ENCODE data around the gene CDK17. TPM values are rescaled to one million over a fixed set of nuclear protein-coding genes. Genes with fewer than 3 reads are reported as not detected.
"Not testable (repeated sequence)": the region's sequence is repeated elsewhere in the genome, so short reads cannot be mapped to it uniquely, and the experiment has no call there.

The CDK17 gene
- total RNA-seq, 2 donors from 2014 or later: 36.2 to 39.9 TPM

GRCh38 chr12:96344124-96344695 is 56.0 kb downstream of the CDK17 start:
- Histone ChIP-seq H3K36me3 (ENCODE audit: control insufficient read depth, insufficient read depth, low read length) (peaks cover 8% of the 10 kb centered on the region), H3K27me3 (ENCODE audit: control insufficient read depth, insufficient read depth, low read length, poor library complexity, severe bottlenecking) (no peaks in the 10 kb centered on the region), H3K9ac (ENCODE audit: extremely low read depth, low read length, poor library complexity, severe bottlenecking) (no peak overlapping the region), H3K27ac (ENCODE audit: low read depth, low read length) (no peak overlapping the region), H3K4me1 (ENCODE audit: control insufficient read depth, insufficient read depth, low read length) (no peaks in the 10 kb centered on the region), H3K9me3 (ENCODE audit: control insufficient read depth, low read length) (peaks cover 30% of the 10 kb centered on the region), H3K4me3 (ENCODE audit: low read length) (no peak overlapping the region)
- 100% methylated on average over 1 of the region's 3 CpGs for WGBS, 2 experiments (ENCODE audit: insufficient coverage in 1 of 2, insufficient read length in 1 of 2)
- Mint-ChIP-seq H3K36me3 (ENCODE audit: low read depth) (peaks cover 22% of the 10 kb centered on the region), H3K27me3 (ENCODE audit: insufficient read depth) (no peaks in the 10 kb centered on the region), H3K4me3 (no peak overlapping the region), H3K27ac (no peak overlapping the region), H3K4me1 (peaks cover 3% of the 10 kb centered on the region), H3K9me3 (peaks cover 26% of the 10 kb centered on the region)
- no peak for DNase-seq
- TF ChIP-seq CTCF (conservative IDR thresholded peaks at IDR 0.05): no peak

- Mint-ChIP-seq H3K4me3 (no peak overlapping the region), H3K9me3 (peaks cover 26% of the 10 kb centered on the region), H3K27ac (no peak overlapping the region), H3K36me3 (ENCODE audit: low read depth) (peaks cover 25% of the 10 kb centered on the region), H3K4me1 (peaks cover 3% of the 10 kb centered on the region), H3K27me3 (ENCODE audit: insufficient read depth) (no peaks in the 10 kb centered on the region)
- H3K4me1 ChIP-seq (ENCODE audit: control insufficient read depth, insufficient read depth, low read length): no peaks in the 10 kb centered on the region
- H3K27me3 ChIP-seq (ENCODE audit: control insufficient read depth, insufficient read depth, low read length, poor library complexity, severe bottlenecking): no peaks in the 10 kb centered on the region
- no peak overlapping the region for H3K27ac ChIP-seq (ENCODE audit: low read depth, low read length)
- H3K9ac ChIP-seq (ENCODE audit: extremely low read depth, low read length, poor library complexity, severe bottlenecking): no peak overlapping the region
- peaks cover 30% of the 10 kb centered on the region for H3K9me3 ChIP-seq (ENCODE audit: control insufficient read depth, low read length)
- no peak for TF ChIP-seq CTCF (conservative IDR thresholded peaks at IDR 0.05)
- H3K36me3 ChIP-seq (ENCODE audit: control insufficient read depth, insufficient read depth, low read length): peaks cover 8% of the 10 kb centered on the region
- DNase-seq: no peak
- no peak overlapping the region for H3K4me3 ChIP-seq (ENCODE audit: low read length)
- WGBS, 2 experiments (ENCODE audit: insufficient coverage in 1 of 2, insufficient read length in 1 of 2): 99 to 100% methylated on average over 1 to 3 of the region's 3 CpGs
Observed at GRCh38 chr12:96343347-96343954, 56.8 kb downstream of the CDK17 start.

- WGBS, 2 experiments (ENCODE audit: insufficient coverage in 1 of 2, insufficient read length in 1 of 2): 83 to 96% methylated on average over 2 to 5 of the region's 5 CpGs
- H3K27me3 Mint-ChIP-seq (ENCODE audit: insufficient read depth); H3K27me3 ChIP-seq (ENCODE audit: control insufficient read depth, insufficient read depth, low read length, poor library complexity, severe bottlenecking); H3K9ac ChIP-seq (ENCODE audit: extremely low read depth, low read length, poor library complexity, severe bottlenecking); H3K4me3 Mint-ChIP-seq; H3K27ac Mint-ChIP-seq; DNase-seq; H3K4me1 ChIP-seq (ENCODE audit: control insufficient read depth, insufficient read depth, low read length); H3K27ac ChIP-seq (ENCODE audit: low read depth, low read length); H3K4me3 ChIP-seq (ENCODE audit: low read length); H3K36me3 ChIP-seq (ENCODE audit: control insufficient read depth, insufficient read depth, low read length); H3K4me1 Mint-ChIP-seq: not testable (repeated sequence)
- peaks cover 30% of the 10 kb centered on the region for H3K36me3 Mint-ChIP-seq (ENCODE audit: low read depth)
- peaks cover 34% of the 10 kb centered on the region for H3K9me3 Mint-ChIP-seq
- H3K9me3 ChIP-seq (ENCODE audit: control insufficient read depth, low read length): peaks cover 45% of the 10 kb centered on the region
Observed at GRCh38 chr12:96339666-96340065, 60.6 kb downstream of the CDK17 start.

Measured in endodermal cell (in vitro differentiated cells).